Measurements from ENCODE around the gene NLK.
"Not testable (repeated sequence)": the region's sequence is repeated elsewhere in the genome, so short reads cannot be mapped to it uniquely, and the experiment has no call there.

The NLK gene

DNA sequence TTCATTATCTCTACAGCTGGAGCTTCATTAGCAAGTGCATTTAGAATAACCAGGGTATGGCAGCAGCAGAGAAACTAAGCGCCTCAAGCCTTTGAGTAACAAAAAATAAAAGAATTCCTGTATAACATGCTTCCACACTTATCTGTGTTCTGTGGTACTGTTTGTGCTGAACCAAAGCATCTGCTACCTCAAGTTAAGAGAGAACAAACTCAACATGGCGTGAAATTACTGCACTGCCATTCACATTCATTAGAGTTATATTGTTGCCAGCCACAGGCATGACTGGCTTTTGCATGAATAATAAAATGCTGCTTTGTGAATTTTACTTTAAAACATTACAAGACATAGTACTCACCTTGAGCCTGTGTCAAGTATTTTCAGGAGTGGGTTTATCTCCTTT lies 76.6 kb downstream of the NLK start:
- DNase-seq: no peak

DNA sequence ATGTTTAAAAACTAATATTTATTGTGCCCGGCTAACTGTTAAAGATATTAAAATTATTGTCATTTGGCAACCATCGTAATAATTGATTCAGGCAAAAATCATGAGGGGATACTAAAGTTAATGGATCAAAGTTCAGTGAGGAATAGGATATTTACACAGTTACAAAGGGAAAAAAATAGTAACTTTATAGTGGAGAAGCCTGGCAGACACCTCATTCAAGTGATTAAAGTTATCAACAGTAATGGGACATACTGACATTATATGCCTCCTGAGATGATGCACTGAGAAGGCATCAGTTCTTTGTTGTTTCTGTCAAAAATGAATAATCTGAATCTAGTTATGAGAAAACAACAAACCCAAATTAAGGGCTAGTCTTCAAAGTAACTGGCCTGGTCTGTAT lies 77.1 kb downstream of the NLK start:
- no peak for DNase-seq

DNA sequence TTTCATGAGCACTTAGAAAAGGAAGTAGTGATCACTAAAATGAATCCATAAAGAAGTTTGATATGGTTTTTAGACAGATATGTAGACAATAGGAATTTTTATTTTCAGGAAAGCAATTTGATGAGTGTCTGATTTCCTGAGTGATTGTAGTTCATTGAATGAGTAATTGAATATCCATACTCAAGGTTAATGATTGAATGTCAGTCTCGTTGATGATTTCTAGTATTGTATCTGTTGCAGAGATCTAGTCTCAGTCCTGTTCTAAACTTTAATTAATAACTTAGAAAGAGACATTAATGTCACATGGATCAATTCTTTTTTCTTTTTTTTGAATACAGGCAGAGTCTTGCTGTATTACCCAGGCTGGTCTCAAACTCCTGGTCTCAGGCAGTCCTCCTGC lies 78.3 kb downstream of the NLK start:
- no peak for DNase-seq

DNA sequence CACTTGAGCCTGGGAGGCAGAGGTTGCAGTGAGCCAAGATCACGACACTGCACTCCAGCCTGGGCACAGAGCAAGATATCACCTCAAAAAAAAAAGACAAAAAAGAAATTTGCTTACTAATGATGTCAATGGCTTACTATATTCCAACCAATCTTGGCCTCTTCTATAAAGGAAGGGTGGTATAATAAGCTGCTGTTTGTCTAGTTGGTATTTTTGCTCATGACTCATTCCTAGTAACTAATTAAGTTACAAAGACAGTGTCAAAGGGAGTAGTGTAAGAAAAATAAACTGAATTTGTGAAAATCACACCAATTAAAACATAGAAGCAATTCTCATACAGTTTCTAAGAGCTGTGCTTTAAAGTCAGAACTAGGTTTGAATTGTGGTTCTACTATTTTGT lies 82.5 kb downstream of the NLK start:
- no peak for DNase-seq

DNA sequence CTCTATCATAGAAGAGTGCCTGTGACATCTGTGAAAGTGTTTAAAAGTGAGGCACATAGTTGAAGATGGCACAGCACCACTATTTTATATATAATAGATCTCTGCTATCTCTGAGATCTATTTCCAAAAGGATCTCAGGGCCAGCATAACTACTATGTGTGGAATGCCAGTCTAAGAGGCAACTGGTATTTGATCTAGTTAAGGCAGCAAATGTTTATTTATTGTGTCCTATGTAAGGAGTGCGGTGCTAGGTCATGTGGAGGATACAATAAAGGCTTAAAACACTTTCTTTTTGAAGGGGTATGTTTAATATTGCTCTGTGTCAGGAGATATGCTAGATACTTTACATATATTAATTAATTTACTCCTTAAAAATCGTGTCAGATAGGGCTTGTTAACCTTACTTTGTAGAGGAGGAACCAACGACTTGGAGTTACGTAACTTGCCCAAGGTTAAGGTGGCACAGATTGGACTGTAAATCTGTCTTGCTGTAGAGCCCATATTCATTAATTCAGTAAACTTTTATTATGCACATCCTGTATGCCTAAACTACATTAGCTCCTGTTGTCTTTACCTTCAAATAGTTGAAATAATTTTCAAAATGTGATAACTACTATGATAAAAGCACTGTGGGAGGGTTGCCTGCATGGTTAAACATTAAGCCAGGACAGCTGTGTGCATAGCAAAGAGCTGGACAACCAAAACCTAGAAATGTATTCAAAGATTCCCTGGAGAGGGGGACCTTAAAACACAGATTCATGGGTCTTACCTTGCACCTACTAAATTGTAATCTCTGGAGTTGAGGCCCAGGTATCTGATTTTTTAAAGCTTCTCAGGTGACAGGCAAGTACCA lies 83.3 kb downstream of the NLK start:
- DNase-seq: no peak

DNA sequence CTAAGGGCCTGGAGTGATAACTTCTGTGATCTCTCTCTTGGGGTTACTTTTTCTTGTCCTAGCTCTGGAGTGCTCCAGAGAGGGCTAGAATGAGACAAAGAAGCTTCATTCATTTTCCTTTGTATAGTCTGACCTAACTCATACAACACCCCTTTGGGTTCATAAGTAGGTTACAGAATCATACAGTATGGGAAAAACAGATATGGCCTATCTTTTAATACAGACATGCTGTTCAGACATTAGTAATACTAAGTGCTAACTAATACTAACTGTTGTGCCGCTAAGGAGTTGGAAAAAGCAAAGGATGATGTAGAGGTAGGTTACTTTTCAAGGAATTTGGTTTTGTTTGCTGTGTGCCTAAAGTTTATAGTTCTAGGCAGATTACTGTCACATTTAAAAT lies 84.7 kb downstream of the NLK start:
- DNase-seq: no peak

DNA sequence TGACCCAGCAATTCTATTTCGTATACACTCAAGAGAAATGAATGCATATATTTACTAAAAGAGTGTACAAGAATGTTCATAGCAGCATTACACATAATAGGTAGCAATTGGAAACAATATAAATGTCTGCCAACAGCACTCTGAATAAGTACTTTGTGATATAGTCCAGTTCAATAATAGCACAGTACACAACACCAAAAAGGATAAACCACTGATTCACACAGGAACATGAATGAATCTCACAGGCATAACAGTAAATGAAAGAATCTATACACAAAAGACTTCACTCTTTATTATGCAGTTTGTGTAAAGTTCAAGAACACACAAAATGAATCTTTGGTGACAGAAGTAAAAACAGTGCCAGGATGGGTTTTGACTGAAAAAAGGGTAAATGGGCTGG lies 86.3 kb downstream of the NLK start:
- DNase-seq: no peak

DNA sequence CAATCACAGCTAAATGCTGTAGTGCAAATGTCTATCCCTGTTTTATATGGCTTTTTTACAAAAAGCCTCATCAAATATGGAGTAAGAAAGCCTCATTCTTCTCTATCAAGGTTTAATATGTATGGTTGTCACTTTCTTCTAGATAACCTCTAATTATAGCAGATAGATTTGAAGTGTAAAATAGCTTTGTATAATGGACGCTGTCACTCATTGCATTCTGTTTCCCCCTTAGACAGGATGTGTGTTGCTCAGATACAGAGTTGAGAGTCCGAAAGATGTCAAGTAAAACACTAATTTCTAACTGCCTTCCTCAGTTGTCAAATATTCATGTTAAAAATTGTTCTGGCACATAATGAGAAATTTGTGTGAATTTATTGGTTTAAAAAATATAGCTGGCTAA lies 88.0 kb downstream of the NLK start:
- peak in 2 of 3 experiments; percentile 2 to 79 for DNase-seq

DNA sequence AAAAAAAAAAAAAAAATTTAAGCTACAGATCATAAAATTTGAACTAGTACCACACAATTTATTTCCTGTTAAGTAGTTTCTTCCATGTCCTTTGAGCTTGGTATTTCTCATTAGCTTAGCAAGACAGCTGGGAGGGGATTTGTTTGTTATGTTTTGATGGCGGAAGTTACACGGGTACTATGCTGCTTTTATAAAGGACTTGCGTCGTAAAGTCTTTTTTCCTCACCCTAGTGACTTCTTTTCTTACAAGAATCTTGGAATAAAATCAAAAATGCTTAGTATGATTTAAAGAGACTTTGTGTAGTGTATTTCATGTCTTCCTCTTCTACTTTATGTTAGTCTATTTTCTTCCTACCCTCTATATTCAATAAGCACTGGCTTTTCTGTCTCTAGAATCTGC lies 89.1 kb downstream of the NLK start:
- no peak for DNase-seq

DNA sequence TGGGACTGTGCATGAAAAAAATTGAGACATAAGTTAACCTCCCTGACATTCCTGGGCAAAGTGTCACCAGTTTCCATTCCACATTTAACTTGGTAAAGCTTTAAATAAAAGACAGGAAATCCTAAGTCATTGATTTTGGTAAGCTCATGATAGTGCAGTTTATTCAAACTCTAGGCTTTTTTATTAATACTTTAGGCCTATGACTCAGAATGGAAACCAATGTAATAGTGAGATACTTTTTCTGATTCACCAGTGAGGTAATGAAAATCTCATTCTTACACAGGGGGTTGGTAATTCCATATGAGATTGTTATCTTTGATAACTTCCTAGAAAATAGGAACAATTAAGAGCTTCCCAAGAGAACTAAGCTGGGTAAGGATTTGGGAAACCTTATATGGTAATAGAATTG lies 91.1 kb downstream of the NLK start:
- no peak for DNase-seq

DNA sequence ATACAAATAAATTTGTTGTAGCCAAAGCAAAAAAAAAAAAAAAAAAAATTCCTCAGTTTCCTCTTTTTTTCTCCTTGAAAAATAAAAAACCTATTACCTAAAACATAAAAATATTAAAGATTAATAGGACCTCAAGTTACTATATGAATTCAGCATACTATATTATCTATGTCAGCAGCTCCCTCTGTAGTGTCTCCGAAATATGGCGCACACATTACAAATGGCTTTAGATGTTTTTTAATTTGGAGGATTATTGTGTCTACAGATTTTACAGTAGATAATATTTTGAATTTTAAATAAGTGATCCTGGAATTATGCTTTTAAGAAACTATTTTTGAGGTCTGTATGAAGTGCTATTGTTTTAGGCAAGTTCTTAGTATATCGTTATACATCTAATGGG lies 94.4 kb downstream of the NLK start:
- DNase-seq: peak in 1 of 3 experiments; percentile 6

DNA sequence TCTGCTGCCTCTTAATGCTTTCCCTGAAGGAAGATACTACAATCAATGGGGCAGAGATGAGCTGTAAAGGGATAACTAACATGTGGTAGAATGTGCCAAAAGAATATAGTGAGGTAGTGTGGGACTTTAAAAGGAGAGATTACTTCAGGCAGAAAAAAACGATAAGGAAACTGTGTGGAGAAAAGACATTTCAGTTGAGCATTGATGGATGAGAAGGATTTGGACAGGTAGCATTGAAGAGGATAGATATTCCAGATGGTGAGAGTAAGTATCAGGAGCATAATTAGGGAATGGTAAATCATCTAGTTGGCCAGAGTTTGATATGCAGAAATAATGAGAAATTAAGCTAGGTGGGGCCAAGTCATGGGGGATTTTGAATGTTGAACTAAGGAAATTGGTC lies 97.3 kb downstream of the NLK start:
- no peak for DNase-seq

DNA sequence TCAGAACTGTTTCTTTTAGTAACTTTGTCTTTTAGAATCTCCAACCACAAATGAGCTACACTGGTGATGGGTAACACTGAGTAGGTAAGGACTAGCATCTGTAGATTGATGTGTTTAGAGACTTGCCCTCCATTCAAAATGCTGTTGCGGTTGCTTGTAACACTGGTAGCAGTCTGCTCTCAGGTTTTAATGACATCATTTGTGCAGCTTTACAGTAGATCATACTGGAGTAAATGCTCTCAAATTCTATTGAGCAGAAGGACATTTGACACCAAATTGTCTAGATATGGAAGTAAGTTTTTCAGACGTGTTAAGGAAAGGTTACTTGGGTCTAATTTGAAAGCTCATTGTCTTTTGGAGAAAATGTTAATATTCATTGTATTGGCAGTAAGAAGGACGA lies 98.8 kb downstream of the NLK start:
- DNase-seq: peak in 1 of 3 experiments; percentile 17

DNA sequence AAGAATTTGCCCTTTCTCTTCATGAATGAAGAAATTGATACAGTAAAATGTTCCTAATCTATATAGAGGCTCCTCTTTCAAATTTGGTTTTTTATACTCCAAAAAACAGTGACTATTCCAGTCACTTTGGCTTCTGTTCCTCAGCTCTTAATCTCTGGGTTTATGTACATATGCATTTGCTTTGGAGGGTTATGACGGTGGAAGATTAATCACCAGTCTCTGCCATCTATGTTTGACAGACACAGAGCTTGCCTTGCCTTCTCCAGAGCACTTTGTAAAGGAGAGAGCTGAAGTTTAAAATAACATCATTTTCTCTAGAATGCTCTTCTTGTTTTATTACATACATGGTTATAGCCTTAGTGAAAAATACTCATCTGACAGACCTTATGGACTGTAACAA lies 99.3 kb downstream of the NLK start:
- peak in 1 of 3 experiments; percentile 44 for DNase-seq

DNA sequence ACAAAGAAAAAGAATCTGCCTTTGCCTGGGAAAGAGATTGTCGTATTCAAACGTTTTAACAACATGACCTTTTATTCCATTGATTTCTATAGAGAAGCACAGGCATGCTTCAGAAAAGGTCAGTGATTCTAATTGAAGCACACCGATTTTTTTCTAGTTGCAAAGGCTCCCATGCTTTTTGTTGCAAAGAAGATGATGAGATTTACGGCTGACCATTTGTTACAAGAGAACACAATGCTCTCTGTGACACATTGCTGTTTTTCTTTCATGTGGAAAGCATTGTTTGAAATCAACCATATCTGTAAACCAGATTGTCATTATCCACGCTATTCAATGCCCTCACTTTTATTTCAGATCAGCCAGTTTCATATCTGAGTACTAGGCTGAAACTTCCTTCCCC lies 99.8 kb downstream of the NLK start:
- DNase-seq: peak in 1 of 3 experiments; percentile 46

DNA sequence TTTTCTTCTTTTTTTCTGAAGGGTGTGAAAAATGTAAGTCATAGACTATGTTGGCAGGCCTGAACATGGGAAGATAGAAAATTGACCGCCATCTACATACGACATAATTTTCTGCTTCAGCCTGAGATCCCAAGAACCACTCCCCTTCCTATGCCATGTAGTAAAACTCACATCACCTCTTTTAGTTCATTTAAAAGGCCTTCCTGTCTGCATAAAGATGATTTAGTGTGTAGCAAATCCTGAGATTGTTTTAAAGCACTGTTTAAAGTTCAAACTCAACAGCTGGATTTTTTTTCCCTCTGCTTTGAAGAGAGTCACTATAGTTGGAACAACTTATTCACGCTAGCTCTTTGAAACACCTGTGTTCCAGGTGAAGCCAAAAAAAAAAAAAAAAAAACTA lies 101.5 kb downstream of the NLK start:
- DNase-seq: peak in 1 of 3 experiments; percentile 34

DNA sequence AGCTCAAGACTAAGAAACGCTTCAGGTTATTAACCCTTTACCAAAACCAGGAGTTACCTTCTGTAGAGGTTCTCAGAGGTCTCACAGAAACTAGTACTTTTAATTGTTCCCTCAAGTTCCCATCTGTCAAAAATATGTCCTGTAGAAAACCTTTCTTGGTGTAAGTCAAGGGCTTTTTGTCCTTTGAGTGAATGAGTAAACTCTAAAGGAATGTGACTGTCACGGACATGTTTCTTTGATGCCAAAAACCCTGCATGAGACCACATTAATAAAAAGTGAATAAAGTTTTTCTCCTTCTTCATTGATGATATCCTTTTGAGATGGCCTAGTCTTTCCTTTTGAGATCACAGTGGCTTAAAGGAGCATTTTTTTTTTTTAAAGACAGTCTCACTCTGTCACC lies 102.9 kb downstream of the NLK start:
- peak in 1 of 3 experiments; percentile 45 for DNase-seq

DNA sequence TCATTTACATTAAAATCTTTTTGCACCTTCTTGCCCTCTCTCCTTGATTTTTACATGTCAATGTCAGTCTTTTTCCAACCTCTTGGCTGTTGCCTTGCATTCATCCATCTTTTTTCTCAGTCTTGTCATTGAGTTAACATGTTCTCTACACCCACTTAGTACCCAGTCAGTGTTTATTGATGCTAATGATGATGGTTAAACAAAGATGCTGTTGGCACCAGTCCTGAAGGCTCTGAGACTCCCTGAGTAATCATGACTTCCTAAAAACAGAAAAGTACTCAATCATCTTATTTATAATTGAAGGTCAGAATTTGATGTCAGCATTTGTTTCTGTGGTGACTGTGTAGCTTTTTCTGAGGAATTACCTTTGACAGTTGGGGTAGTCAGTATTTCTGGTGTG lies 104.5 kb downstream of the NLK start:
- peak in 2 of 3 experiments; percentile 67 to 95 for DNase-seq

DNA sequence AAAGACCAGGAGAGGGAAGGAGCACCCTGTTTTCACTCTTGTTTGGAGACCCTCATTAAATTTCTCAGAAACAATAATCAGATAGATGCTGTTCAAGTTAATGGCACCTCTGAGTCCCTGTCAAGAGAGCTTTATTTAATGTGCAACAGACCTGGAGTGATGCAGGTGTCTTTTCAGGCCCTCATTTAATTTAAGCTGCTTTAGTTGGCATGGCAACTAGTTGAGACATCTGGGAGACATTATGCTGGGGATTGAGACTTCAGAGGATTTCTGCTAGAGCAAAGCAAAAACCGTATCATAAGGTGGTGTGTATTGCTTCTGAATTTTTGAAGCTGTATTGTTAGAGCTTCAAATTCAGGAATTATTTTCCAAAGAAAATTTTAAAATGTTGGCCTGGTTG lies 108.5 kb downstream of the NLK start:
- peak; percentile 47 to 96 (median 77) for DNase-seq

DNA sequence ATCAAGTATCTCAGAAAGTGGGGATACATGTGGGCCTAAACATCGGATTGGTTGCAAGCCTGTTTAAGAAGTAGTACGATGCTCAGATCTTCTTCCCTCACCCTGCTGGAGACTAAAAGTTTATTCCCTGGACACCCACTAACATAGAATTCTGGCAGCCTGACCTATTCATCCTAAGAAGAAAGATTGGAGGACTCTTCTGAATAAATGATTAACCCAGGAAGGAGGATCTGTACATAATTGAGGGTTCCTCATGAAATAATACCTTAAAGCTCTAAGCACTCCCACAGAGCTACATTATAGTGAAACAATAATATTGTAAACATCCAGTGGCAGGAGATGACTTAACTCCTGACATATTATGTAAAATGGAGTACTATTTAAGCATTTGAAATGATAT lies 111.7 kb downstream of the NLK start:
- peak in 2 of 3 experiments; percentile 40 to 67 for DNase-seq

DNA sequence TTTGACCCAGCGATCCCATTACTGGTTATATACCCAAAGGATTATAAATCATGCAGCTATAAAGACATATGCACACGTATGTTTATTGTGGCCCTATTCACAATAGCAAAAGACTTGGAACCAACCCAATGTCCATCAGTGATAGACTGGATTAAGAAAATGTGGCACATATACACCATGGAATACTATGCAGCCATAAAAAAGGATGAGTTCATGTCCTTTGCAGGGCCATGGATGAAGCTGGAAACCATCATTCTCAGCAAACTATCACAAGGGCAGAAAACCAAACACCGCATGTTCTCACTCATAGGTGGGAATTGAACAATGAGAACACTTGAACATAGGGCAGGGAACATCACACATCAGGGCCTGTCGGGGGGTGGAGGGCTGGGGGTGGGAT lies 112.9 kb downstream of the NLK start:
- not testable (repeated sequence) for DNase-seq

DNA sequence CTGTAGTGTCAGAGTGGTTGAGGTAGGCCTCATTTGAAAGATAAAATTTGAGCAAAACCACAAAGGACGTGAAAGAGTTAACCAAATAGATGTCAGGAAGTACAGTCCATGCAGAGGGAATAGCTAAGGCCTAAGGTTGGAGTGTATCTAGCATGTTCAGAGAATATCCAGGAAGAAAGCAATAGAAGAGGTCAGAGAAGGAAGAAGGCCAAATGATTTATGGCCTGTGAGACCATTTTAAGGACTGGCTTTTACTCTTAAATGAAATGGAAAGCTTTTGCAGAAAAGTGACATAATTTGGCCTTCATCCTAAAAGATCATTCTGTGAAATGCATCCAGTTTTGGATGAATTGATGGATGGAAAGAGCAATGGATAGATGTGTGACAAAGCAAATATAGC lies 116.5 kb downstream of the NLK start:
- DNase-seq: no peak

DNA sequence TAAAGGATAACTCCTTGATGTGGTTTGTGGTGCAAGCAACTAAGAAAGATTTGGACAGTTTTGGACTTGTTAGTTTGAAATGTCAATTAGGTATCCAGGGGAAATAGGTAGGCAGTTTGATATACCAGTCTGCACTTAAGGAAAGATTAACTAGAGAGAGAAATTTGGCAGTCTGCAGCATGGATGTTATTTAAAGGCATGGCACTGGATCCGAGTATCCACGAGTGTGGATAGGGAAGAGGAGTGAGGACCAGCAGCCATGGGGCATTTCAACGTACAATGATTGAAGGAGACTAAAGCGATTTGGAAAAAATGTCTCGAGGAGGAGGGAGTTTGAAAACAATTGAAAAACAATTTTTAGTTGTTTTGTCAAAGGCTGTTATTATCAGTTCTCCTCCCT lies 117.4 kb downstream of the NLK start:
- DNase-seq: no peak

DNA sequence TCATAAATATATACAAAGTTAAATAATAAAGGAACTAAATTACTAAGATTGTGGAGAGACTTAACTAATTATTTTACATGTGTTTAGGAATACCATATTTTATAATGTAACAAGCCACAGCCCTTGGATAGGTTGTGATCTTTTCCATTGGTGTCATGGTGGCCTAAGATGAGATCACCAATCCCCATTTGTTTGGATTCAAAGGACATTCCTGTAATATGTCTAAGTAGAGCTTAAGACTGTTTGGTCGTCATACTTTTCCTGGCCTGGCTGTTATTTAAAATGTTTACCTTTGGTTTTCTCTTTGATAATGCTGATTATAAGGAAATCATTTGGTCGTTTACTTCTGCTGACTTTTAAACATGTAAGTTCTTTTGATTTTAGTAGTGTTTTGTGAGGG lies 118.1 kb downstream of the NLK start:
- no peak for DNase-seq

DNA sequence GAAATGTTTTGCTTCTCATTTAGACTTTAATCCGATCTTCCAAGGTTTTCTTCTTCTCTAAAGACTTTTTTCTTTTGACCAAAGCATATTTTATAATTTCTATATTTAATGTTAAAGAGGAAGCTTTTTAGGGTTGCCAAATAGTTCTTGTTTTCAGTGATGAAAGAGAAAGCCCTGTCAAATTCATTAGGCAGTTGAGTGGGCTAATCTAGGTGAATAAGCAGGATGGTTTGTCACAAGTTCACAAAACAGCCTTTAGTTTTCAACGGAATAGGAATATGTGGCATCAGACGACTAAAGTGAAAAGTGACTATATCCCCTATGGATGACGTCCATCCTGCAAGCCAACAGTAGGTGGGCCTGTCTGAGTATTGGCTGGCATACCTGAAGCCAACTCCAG lies 118.8 kb downstream of the NLK start:
- DNase-seq: no peak

Measured in NCI-H1417 (cell line).